H1 (cell line): ENCODE data around the gene FDPS. TPM values are rescaled to one million over a fixed set of nuclear protein-coding genes. Genes with fewer than 3 reads are reported as not detected.

Experiments
- CTCF ChIA-PET: fragments of 300-600 bp; sonication (Branson Sonifier 250); formaldehyde crosslinking; loops from one replicate; lab custom pipeline; 2021; ENCODE audit not compliant: partially characterized antibody; lab: Charles Lee
- POLR2A ChIA-PET: fragments of 300-600 bp; sonication (Branson Sonifier 250); formaldehyde crosslinking; loops from one replicate; lab custom pipeline; 2021; ENCODE audit warnings: inconsistent platforms; ENCODE audit not compliant: partially characterized antibody; lab: Charles Lee
- DNase-seq, 2 experiments: peaks; one replicate each; pipeline versions ENCODE4 v3.0.0 to v3.0.0-alpha.2; 2010 to 2022; ENCODE audit warnings: low spot score in 2 of 2, low read depth in 1 of 2, mixed read lengths in 1 of 2
- FAIRE-seq: peaks from 2 replicates; lab custom pipeline; 2011; peaks lifted over from hg19 to GRCh38; lab: Jason Lieb, UNC
- H2AFZ ChIP-seq: 2 replicates; pipeline ENCODE4 v1.8.1; 2012; ENCODE audit warnings: low read length, inconsistent platforms
- H2AK5ac ChIP-seq: 2 replicates; pipeline ENCODE4 v1.6.1; 2013; ENCODE audit warnings: low read depth, low read length
- H2BK120ac ChIP-seq: replicated peaks from 2 replicates; pipeline ENCODE3; 2013; ENCODE audit warnings: low read depth, low read length, inconsistent platforms
- H2BK12ac ChIP-seq: 2 replicates; pipeline ENCODE4 v1.6.1; 2013; ENCODE audit warnings: low read depth, low read length
- H2BK15ac ChIP-seq: 2 replicates; pipeline ENCODE4 v1.6.1; 2013; ENCODE audit warnings: low read length
- H2BK20ac ChIP-seq: 2 replicates; pipeline ENCODE4 v1.6.1; 2013; ENCODE audit warnings: low read length
- H2BK5ac ChIP-seq: 2 replicates; pipeline ENCODE4 v1.6.1; 2013; ENCODE audit warnings: low read depth, low read length
- H3K14ac ChIP-seq: 2 replicates; pipeline ENCODE4 v1.6.1; 2013; ENCODE audit warnings: inconsistent platforms; ENCODE audit not compliant: insufficient read length
- H3K18ac ChIP-seq: 2 replicates; pipeline ENCODE4 v1.6.1; 2013; ENCODE audit warnings: low read length; ENCODE audit errors: extremely low read depth
- H3K23ac ChIP-seq: 2 replicates; pipeline ENCODE4 v1.6.1; 2013; ENCODE audit warnings: inconsistent platforms; ENCODE audit not compliant: insufficient read length
- H3K23me2 ChIP-seq: 2 replicates; pipeline ENCODE4 v1.6.1; 2013; ENCODE audit warnings: low read depth, low read length
- H3K27ac ChIP-seq: 2 replicates; pipeline ENCODE4 v1.6.1; 2011; ENCODE audit warnings: low read depth, low read length, inconsistent platforms
- H3K27me3 ChIP-seq, 4 experiments: replicated peaks in 1 of 4; 1 replicate in 1 of 4; 2 replicates in 3 of 4; pipeline versions ENCODE4 v1.6.1 to v1.8.1; 2011 to 2013; ENCODE audit warnings: low read length in 3 of 4, mild to moderate bottlenecking in 3 of 4, inconsistent platforms in 2 of 4, mixed read lengths in 2 of 4, moderate library complexity in 1 of 4; ENCODE audit not compliant: control insufficient read depth in 3 of 4, insufficient read depth in 3 of 4; ENCODE audit errors: extremely low read depth in 1 of 4
- H3K36me3 ChIP-seq, 4 experiments: 2 replicates each; pipeline versions ENCODE4 v1.6.1 to v1.8.1; 2011 to 2013; ENCODE audit warnings: mild to moderate bottlenecking in 4 of 4, low read length in 3 of 4, moderate library complexity in 2 of 4, control low read depth in 1 of 4, inconsistent platforms in 1 of 4; ENCODE audit not compliant: insufficient read depth in 4 of 4, control insufficient read depth in 2 of 4
- H3K4ac ChIP-seq: replicated peaks from 2 replicates; pipeline ENCODE3; 2013; ENCODE audit warnings: low read length, low read depth, mixed read lengths, inconsistent platforms; ENCODE audit not compliant: insufficient read length
- H3K4me1 ChIP-seq, 4 experiments: replicated peaks in 1 of 4; 1 replicate in 1 of 4; 2 replicates in 3 of 4; pipeline versions ENCODE4 v1.6.1 to v1.8.1; 2011 to 2013; ENCODE audit warnings: low read length in 3 of 4, inconsistent platforms in 2 of 4, mixed read lengths in 1 of 4; ENCODE audit not compliant: insufficient read depth in 4 of 4, control insufficient read depth in 3 of 4
- H3K4me2 ChIP-seq, 2 experiments: 2 replicates each; pipeline versions ENCODE4 v1.6.1 to v1.8.1; 2011 to 2013; ENCODE audit warnings: low read depth in 2 of 2, low read length in 2 of 2, control low read depth in 1 of 2, inconsistent platforms in 1 of 2, mild to moderate bottlenecking in 1 of 2; ENCODE audit not compliant: insufficient read depth in 1 of 2
- H3K4me3 ChIP-seq, 4 experiments: fragments of 200-600, 300-600 bp in 1 of 4; sonication (generic), shearing (Covaris generic), sonication (Bioruptor Twin) in 1 of 4; 2 replicates each; pipeline versions ENCODE4 v1.5.1 to v1.8.1; 2011 to 2016; ENCODE audit warnings: low read length in 4 of 4, low read depth in 3 of 4, control low read depth in 2 of 4, inconsistent platforms in 2 of 4, mild to moderate bottlenecking in 2 of 4, mixed read lengths in 1 of 4, moderate library complexity in 1 of 4; ENCODE audit not compliant: insufficient read depth in 2 of 4; ENCODE audit errors: extremely low read depth in 1 of 4
- H3K56ac ChIP-seq: replicated peaks from 2 replicates; pipeline ENCODE3; 2013; ENCODE audit warnings: low read depth, mild to moderate bottlenecking, mixed read lengths, low read length, inconsistent platforms; ENCODE audit not compliant: insufficient read length
- H3K79me1 ChIP-seq: 2 replicates; pipeline ENCODE4 v1.6.1; 2013; ENCODE audit warnings: low read depth, low read length, control low read depth
- H3K79me2 ChIP-seq, 2 experiments: 2 replicates each; pipeline versions ENCODE4 v1.6.1 to v1.8.1; 2012 to 2013; ENCODE audit warnings: low read length in 2 of 2, mild to moderate bottlenecking in 2 of 2, inconsistent platforms in 1 of 2; ENCODE audit not compliant: insufficient read depth in 2 of 2, control insufficient read depth in 1 of 2
- H3K9ac ChIP-seq, 4 experiments: replicated peaks in 1 of 4; 1 replicate in 1 of 4; 2 replicates in 3 of 4; pipeline versions ENCODE4 v1.6.1 to v1.8.1; 2011 to 2013; ENCODE audit warnings: low read depth in 3 of 4, low read length in 3 of 4, control low read depth in 2 of 4, mild to moderate bottlenecking in 2 of 4, moderate library complexity in 2 of 4, inconsistent platforms in 1 of 4; ENCODE audit errors: extremely low read depth in 1 of 4
- H3K9me3 ChIP-seq, 2 experiments: 2 replicates each; pipeline versions ENCODE4 v1.6.1 to v1.8.1; 2012 to 2013; ENCODE audit warnings: mild to moderate bottlenecking in 2 of 2, moderate library complexity in 2 of 2, control low read depth in 1 of 2, inconsistent platforms in 1 of 2, low read depth in 1 of 2, low read length in 1 of 2, mixed read lengths in 1 of 2; ENCODE audit not compliant: insufficient read depth in 2 of 2
- H4K20me1 ChIP-seq, 2 experiments: replicated peaks in 1 of 2; 2 replicates each; pipeline versions ENCODE3 to v1.8.1; 2011 to 2013; ENCODE audit warnings: inconsistent platforms in 2 of 2, low read length in 2 of 2, mild to moderate bottlenecking in 1 of 2; ENCODE audit not compliant: insufficient read depth in 2 of 2, control insufficient read depth in 1 of 2
- H4K5ac ChIP-seq: 2 replicates; pipeline ENCODE4 v1.6.1; 2013; ENCODE audit warnings: low read length, low read depth, mixed read lengths, inconsistent platforms; ENCODE audit not compliant: insufficient read length
- H4K8ac ChIP-seq: 2 replicates; pipeline ENCODE4 v1.8.0; 2013; ENCODE audit warnings: mild to moderate bottlenecking, moderate library complexity, low read length, inconsistent platforms; ENCODE audit not compliant: insufficient read depth; ENCODE audit errors: extremely low read depth
- H4K91ac ChIP-seq: replicated peaks from 2 replicates; pipeline ENCODE3; 2013; ENCODE audit warnings: low read length, mixed read lengths, inconsistent platforms; ENCODE audit not compliant: insufficient read length
- GABPA ChIP-seq: IDR thresholded peaks from 2 replicates; pipeline ENCODE4 v1.6.1; 2011; ENCODE audit warnings: mild to moderate bottlenecking, low read length, moderate library complexity, borderline replicate concordance; ENCODE audit not compliant: insufficient read depth
- NANOG ChIP-seq: IDR thresholded peaks from 2 replicates; pipeline ENCODE4 v1.6.1; 2011; ENCODE audit warnings: low read length, low read depth, mild to moderate bottlenecking, inconsistent platforms; ENCODE audit not compliant: insufficient read depth, poor library complexity, severe bottlenecking
- NRF1 ChIP-seq: IDR thresholded peaks from 2 replicates; pipeline ENCODE4 v1.6.1; 2011; ENCODE audit warnings: mild to moderate bottlenecking, low read depth, low read length, improper control_type of control experiment
- SRF ChIP-seq: IDR thresholded peaks from 2 replicates; pipeline ENCODE4 v1.6.1; 2011; ENCODE audit warnings: mild to moderate bottlenecking, low read depth, low read length, moderate library complexity
- TAF1 ChIP-seq: IDR thresholded peaks from 2 replicates; pipeline ENCODE4 v1.6.1; 2011; ENCODE audit warnings: mild to moderate bottlenecking, low read depth, low read length
- WGBS, 2 experiments: shearing (Covaris generic) in 1 of 2; methylation state at CpG; one replicate each; pipeline versions ENCODE4 v1.1.6 to v1.1.7; 2013 to 2015; ENCODE audit warnings: low lambda C conversion rate in 2 of 2, mixed read lengths in 2 of 2, inconsistent platforms in 1 of 2, low coverage in 1 of 2, missing lambda C conversion rate in 1 of 2; ENCODE audit not compliant: insufficient replicate concordance in 2 of 2, insufficient coverage in 1 of 2, insufficient read length in 1 of 2; ENCODE audit errors: extremely low coverage in 1 of 2, missing lambda C conversion rate in 1 of 2; 5-methylcytosine and 5-hydroxymethylcytosine counted together
- long read RNA-seq, 2 experiments: library from RNA in 1 of 2; library from capped mRNA in 1 of 2; stranded (forward); transcript quantifications; one replicate each; pipeline ENCODE4 v2.0.0, GENCODE V29; 2021; ENCODE audit warnings: inconsistent platforms in 1 of 2
- polyA minus RNA-seq, 3 experiments: library from RNA; depleted of rRNA, polyadenylated mRNA; stranded (reverse); fragments of >200 nt; gene quantifications; 1 replicate in 2 of 3; 2 replicates in 1 of 3; pipeline ENCODE4 v1.2.3, GENCODE V29; 2011
- polyA plus RNA-seq, 7 experiments: library from polyadenylated mRNA; depleted of rRNA in 3 of 7; stranded (reverse) in 5 of 7; unstranded in 2 of 7; fragments of >200 nt in 5 of 7; fragments of 200-250 nt in 2 of 7; gene quantifications; 1 replicate in 5 of 7; 2 replicates in 1 of 7; 4 replicates in 1 of 7; pipeline versions ENCODE4 v1.2.1 to v1.2.3, GENCODE V29; 2011 to 2013; ENCODE audit warnings: missing spikeins in 2 of 7, mixed read lengths in 2 of 7
- total RNA-seq: library from RNA; stranded (reverse); fragmentation: NEBNext Ultra II Directional; extraction: Animal tissue kit (Norgen Biotek cat#: 25700); gene quantifications from 2 replicates; pipeline ENCODE4 v1.2.1, GENCODE V29; 2021

The FDPS gene
- 368 and 370 TPM in 2 replicates for total RNA-seq
- 234 and 267 TPM in 2 replicates for polyA plus RNA-seq (2011; rRNA removed)
- polyA plus RNA-seq (2011; cell fraction: cytosol; rRNA removed) = 353 TPM
- polyA plus RNA-seq (2011; cell fraction: nucleus; rRNA removed) = 245 TPM
- polyA plus RNA-seq (2012, experiment 1 of 2) = 352 to 469 TPM (median 417 TPM) in 4 replicates
- polyA plus RNA-seq (2012, experiment 2 of 2) = 350 TPM
- polyA plus RNA-seq (2013, experiment 1 of 2) = 351 TPM
- 364 TPM for polyA plus RNA-seq (2013, experiment 2 of 2)
- 183 and 260 TPM in 2 replicates for polyA minus RNA-seq (2011; rRNA and poly(A)+ RNA removed)
- polyA minus RNA-seq (2011; cell fraction: cytosol; rRNA and poly(A)+ RNA removed) = 103 TPM
- polyA minus RNA-seq (2011; cell fraction: nucleus; rRNA and poly(A)+ RNA removed) = 97.7 TPM
- long read RNA-seq, experiment 1, transcript FDPS-206 (10 exons, 1,178 nt) = minor isoform, 26 of 241 reads
- long read RNA-seq, experiment 1, transcript FDPS-203 (10 exons, 1,256 nt) = major isoform, 28 of 241 reads
- long read RNA-seq, experiment 1, transcript FDPS-221 (10 exons, 1,198 nt) = minor isoform, 9 of 241 reads
- long read RNA-seq, experiment 1, transcript FDPS-214 (2 exons, 475 nt) = minor isoform, 19 of 241 reads
- long read RNA-seq, experiment 1, partial matches to known transcripts = 133 of 241 reads
- long read RNA-seq, experiment 1, other reads (novel, unspliced or antisense) = 21 of 241 reads
- long read RNA-seq, experiment 2, transcript FDPS-206 (10 exons, 1,178 nt) = minor isoform, 214 of 823 reads
- long read RNA-seq, experiment 2, transcript FDPS-202 (11 exons, 1,431 nt) = minor isoform, 22 of 823 reads
- long read RNA-seq, experiment 2, transcript FDPS-221 (10 exons, 1,198 nt) = minor isoform, 50 of 823 reads
- long read RNA-seq, experiment 2, transcript FDPS-203 (10 exons, 1,256 nt) = major isoform, 294 of 823 reads
- long read RNA-seq, experiment 2, partial matches to known transcripts = 91 of 823 reads
- long read RNA-seq, experiment 2, other reads (novel, unspliced or antisense) = 119 of 823 reads

DNA sequence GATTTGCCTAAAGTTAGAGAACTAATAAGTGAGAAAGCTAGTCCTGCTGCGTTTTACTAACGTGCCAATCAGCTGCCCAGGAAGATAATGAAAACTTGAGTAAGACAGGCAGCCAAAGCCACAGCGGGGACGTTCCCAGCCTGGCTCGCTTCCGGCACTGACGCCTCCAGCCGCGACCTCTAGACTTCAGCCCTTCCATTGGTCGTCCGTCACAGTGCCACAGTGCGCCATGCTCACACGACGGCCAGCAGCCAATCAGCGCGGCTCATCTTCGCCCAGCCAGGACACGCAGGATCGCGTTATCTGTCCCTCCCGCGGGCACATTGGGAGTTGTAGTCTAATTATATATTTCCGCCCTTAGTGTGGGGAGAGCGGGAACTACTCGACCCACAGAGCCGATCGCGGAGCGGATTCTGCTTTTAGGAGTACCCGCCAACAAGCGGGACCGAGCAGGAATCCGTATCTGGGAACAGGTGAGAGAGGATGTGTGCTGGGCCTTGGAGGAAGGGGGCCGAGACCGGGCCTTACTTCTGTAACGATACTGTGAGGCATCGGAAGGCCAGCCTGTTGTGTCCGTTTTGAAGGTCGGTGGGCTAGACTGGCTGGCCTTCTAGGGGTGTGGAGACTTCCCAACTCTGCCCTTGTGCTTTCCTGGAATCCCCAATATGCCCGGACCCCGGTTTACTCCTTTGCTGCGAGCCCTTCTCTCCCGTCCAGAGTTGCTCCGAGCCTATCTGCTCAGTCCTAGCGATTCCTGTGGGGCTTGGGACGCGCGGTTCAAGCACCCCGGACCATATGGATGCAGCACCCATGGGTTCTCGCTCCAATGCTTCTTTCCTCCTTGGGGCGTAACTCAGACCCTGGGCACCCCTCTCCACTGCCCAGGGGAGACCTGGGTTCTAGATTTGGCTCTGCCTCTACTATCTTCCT lies at the start of gene FDPS:
Gene FDPS, plus strand, starts transcription at position 374 of the 930 bp plus-strand sequence. CDS start 924 bp downstream, outside the sequence.
- H3K36me3 ChIP-seq = peaks cover 3 to 27% (median 13%) of the 10 kb centered on the region in 4 experiments; a peak in 6 of 8 replicates
- H3K4me1 ChIP-seq = peaks cover 0 to 8% (median 4%) of the 10 kb centered on the region in 4 experiments; a peak in 6 of 7 replicates
- peak; percentile 89 to 97 for DNase-seq
- H4K91ac ChIP-seq = peak within 1 kb of the TSS; percentile 96
- peak within 1 kb of the TSS; percentile 91 for H2BK120ac ChIP-seq
- peak within 1 kb of the TSS; percentile 88 for H4K8ac ChIP-seq
- peak within 1 kb of the TSS; percentile 89 for H3K18ac ChIP-seq
- H3K27me3 ChIP-seq = no peaks in the 10 kb centered on the region; a peak in 1 of 7 replicates
- H3K4me3 ChIP-seq = peak within 1 kb of the TSS; percentile 79 to 100 (median 89)
- peaks cover 9% of the 10 kb centered on the region for H3K23me2 ChIP-seq
- peaks cover 16% of the 10 kb centered on the region; the same call in 1 of the 2 replicates for H3K79me1 ChIP-seq
- peak within 1 kb of the TSS; percentile 77 for H2BK12ac ChIP-seq
- peak within 1 kb of the TSS; percentile 82 for H4K5ac ChIP-seq
- ChIA-PET CTCF (interaction anchor here (1.3 to 6.4 kb wide), 12 partner anchors 9 to 67 kb away, joined by 5 to 103 read pairs (median 14); partner anchors contain the start of genes HCN3 and RUSC1), POLR2A (interaction anchor here (0.7 to 2.1 kb wide), 14 partner anchors 10 to 115 kb away, joined by 3 to 14 read pairs (median 4); partner anchors contain the start of genes CLK2, RUSC1 and SCAMP3)
- H3K14ac ChIP-seq = peak within 1 kb of the TSS; percentile 2
- H3K56ac ChIP-seq = peak within 1 kb of the TSS; percentile 91
- peak within 1 kb of the TSS; percentile 85; the same call in 1 of the 2 replicates for H2BK15ac ChIP-seq
- peak within 1 kb of the TSS; percentile 65 for H3K27ac ChIP-seq
- H3K9me3 ChIP-seq = no peaks in the 10 kb centered on the region
- H2BK5ac ChIP-seq = peak within 1 kb of the TSS; percentile 96
- no peak within 1 kb of the TSS for H3K23ac ChIP-seq
- peak within 1 kb of the TSS; percentile 42; the same call in 1 of the 2 replicates for H2AK5ac ChIP-seq
- peaks cover 8 to 36% of the 10 kb centered on the region in 2 experiments for H3K79me2 ChIP-seq
- WGBS, 2 experiments = 1% methylated on average over 51 of the region's 51 CpGs; no CpG with 5 or more reads in 1 of the 2 experiments
- peak within 1 kb of the TSS; percentile 83 to 84 for H3K4me2 ChIP-seq
- FAIRE-seq = peak; percentile 32
- H3K9ac ChIP-seq = peak within 1 kb of the TSS; percentile 82 to 88 (median 85)
- H3K4ac ChIP-seq = peak within 1 kb of the TSS; percentile 93
- H2BK20ac ChIP-seq = peak within 1 kb of the TSS; percentile 15; the same call in 1 of the 2 replicates
- H2AFZ ChIP-seq = 0 out of 2 replicates have a peak within 1 kb of the TSS, but pooled peaks have one; percentile 47
- peaks cover 5 to 20% of the 10 kb centered on the region in 2 experiments for H4K20me1 ChIP-seq
- TF ChIP-seq GABPA (no peak; the same call in 1 of the 2 replicates), SRF (no peak), NANOG (no peak), TAF1 (peak; percentile 91), NRF1 (no peak)
